OCI-LY3 (cell line): ENCODE data around the gene KIF18A.

Experiments used
- H2AFZ ChIP-seq: fragments of 200-600, 300-600 bp; shearing (Covaris generic); 2 replicates; pipeline ENCODE4 v1.6.0; 2014; ENCODE audit warnings: antibody characterized with exemption, low read depth, low read length
- H3K27ac ChIP-seq: fragments of 200-600, 300-600 bp; sonication (generic); 2 replicates; pipeline ENCODE4 v1.5.1; 2014; ENCODE audit warnings: mild to moderate bottlenecking, low read length, moderate library complexity, mixed read lengths
- H3K27me3 ChIP-seq: fragments of 200-600, 300-600 bp; sonication (generic); 2 replicates; pipeline ENCODE4 v1.6.1; 2014; ENCODE audit warnings: low read depth, low read length, mixed read lengths
- H3K36me3 ChIP-seq: fragments of 200-600, 300-600 bp; sonication (generic); replicated peaks from 2 replicates; pipeline ENCODE3; 2014; ENCODE audit warnings: low read depth, low read length, mixed read lengths
- H3K4me1 ChIP-seq: fragments of 300-600, 200-600 bp; sonication (generic); 2 replicates; pipeline ENCODE4 v1.6.1; 2014; ENCODE audit warnings: low read length, mixed read lengths
- H3K4me2 ChIP-seq: fragments of 200-600, 300-600 bp; sonication (generic); 2 replicates; pipeline ENCODE4 v1.6.1; 2014; ENCODE audit warnings: low read length, mixed read lengths
- H3K4me3 ChIP-seq: fragments of 300-600, 200-600 bp; sonication (generic); 2 replicates; pipeline ENCODE4 v1.5.1; 2014; ENCODE audit warnings: antibody characterized with exemption, mild to moderate bottlenecking, low read length, moderate library complexity
- H3K79me2 ChIP-seq: fragments of 300-600, 200-600 bp; shearing (Covaris generic); 2 replicates; pipeline ENCODE4 v1.6.1; 2014; ENCODE audit warnings: mild to moderate bottlenecking, low read length, mixed read lengths
- H3K9ac ChIP-seq: fragments of 300-600, 200-600 bp; shearing (Covaris generic); 2 replicates; pipeline ENCODE4 v1.6.0; 2014; ENCODE audit warnings: mild to moderate bottlenecking, low read length, moderate library complexity
- H3K9me3 ChIP-seq: fragments of 200-600, 300-600 bp; shearing (Covaris generic); 2 replicates; pipeline ENCODE4 v1.6.1; 2014; ENCODE audit warnings: low read length, mixed read lengths; ENCODE audit not compliant: insufficient read depth
- H4K20me1 ChIP-seq: fragments of 200-600, 300-600 bp; sonication (generic); 2 replicates; pipeline ENCODE4 v1.6.1; 2016; ENCODE audit warnings: low read length, mixed read lengths; ENCODE audit not compliant: insufficient read depth
- CTCF ChIP-seq: fragments of 200-600, 300-600 bp; sonication (generic); IDR thresholded peaks from 2 replicates; pipeline ENCODE4 v1.5.1; 2014; ENCODE audit warnings: antibody characterized with exemption, low read length, low read depth
- EZH2phosphoT487 ChIP-seq: fragments of 200-600 bp; shearing (Covaris generic); IDR thresholded peaks from 2 replicates; pipeline ENCODE4 v1.6.1; 2018; ENCODE audit warnings: antibody characterized with exemption, mixed run types, low read depth

The KIF18A gene

GRCh38 chr11:28144808-28145207 is 36.9 kb upstream of the KIF18A start:
- no peaks in the 10 kb centered on the region for H3K4me1 ChIP-seq
- H3K4me3 ChIP-seq: no peak overlapping the region
- no peak overlapping the region for H3K4me2 ChIP-seq
- H3K9me3 ChIP-seq: no peaks in the 10 kb centered on the region
- no peak for TF ChIP-seq EZH2phosphoT487
- TF ChIP-seq CTCF: no peak
- no peaks in the 10 kb centered on the region for H4K20me1 ChIP-seq
- no peaks in the 10 kb centered on the region for H3K36me3 ChIP-seq
- no peaks in the 10 kb centered on the region for H3K27me3 ChIP-seq
- no peaks in the 10 kb centered on the region for H3K79me2 ChIP-seq
- no peak overlapping the region for H3K9ac ChIP-seq
- no peak overlapping the region for H2AFZ ChIP-seq
- no peak overlapping the region for H3K27ac ChIP-seq

DNA sequence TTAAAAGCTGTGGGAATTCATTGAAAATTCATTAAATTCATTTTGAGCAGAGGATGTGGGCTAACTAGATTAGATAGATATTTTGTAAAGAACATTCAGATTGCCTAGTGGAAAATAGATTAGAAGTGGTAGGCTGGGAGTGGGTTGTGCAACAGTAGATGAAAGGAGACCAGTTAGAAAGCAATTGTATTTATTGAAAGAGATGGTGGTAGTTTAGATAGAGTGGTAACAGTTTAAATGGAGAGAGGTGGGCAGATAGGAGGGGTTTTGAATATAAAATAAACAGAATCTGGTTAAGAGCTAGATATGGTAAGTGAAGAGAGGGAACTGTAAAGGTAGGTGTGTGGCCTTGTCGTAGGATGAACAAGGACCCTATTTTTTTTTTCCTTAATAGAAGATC is 34.8 kb upstream of the KIF18A start:
- H3K4me3 ChIP-seq: no peak overlapping the region

DNA sequence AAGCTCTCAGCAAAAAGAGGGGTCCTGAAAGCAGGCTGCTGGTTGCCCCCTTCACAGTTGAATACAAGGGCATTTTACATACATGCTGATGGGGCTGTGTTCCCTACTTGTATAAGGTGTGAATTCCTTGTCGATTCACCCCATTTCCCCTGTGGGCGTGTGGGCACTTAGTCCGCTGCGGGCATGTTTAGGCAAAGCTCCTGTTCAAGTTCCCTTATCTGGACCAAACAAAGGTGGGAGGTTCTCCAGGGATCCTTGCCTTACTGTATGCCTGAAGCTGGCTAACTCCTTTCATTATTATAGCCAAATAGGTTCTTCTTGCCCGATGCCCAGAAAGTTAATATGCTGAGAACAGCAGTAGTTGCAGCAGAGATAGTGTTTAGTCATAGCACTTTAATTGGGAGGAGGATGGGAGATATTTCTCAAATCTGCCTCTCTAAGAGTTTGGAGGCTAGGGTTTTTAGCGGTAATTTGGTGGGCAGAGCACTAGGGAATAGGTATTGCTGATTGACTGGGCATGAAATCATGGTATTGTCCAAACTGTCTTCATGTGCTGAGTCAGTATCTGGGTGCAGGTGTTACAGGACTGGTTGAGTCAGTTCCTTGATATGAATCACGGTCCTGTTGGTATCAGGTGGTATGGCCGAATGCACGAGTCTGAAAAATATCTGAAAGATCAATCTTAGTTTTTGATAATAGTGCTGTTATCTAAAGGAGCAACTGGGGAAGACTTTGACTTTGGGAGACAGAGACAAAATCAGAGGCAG is 32.9 kb upstream of the KIF18A start:
- Histone ChIP-seq H3K27ac (no peak overlapping the region), H3K4me2 (no peak overlapping the region), H4K20me1 (no peaks in the 10 kb centered on the region), H2AFZ (no peak overlapping the region), H3K4me3 (no peak overlapping the region), H3K9ac (no peak overlapping the region), H3K79me2 (no peaks in the 10 kb centered on the region), H3K36me3 (peaks cover 6% of the 10 kb centered on the region), H3K4me1 (no peaks in the 10 kb centered on the region), H3K27me3 (no peaks in the 10 kb centered on the region), H3K9me3 (no peaks in the 10 kb centered on the region)
- TF ChIP-seq EZH2phosphoT487 (no peak), CTCF (no peak)

More for the DNA sequence above, 34.8 kb upstream of the KIF18A start:
- H3K36me3 ChIP-seq: no peaks in the 10 kb centered on the region
- no peak overlapping the region for H2AFZ ChIP-seq
- no peak overlapping the region for H3K27ac ChIP-seq
- H3K9me3 ChIP-seq: no peaks in the 10 kb centered on the region
- no peak overlapping the region for H3K4me2 ChIP-seq
- no peaks in the 10 kb centered on the region for H4K20me1 ChIP-seq
- H3K79me2 ChIP-seq: no peaks in the 10 kb centered on the region
- TF ChIP-seq CTCF: no peak
- TF ChIP-seq EZH2phosphoT487: no peak
- no peak overlapping the region for H3K9ac ChIP-seq
- no peaks in the 10 kb centered on the region for H3K27me3 ChIP-seq
- H3K4me1 ChIP-seq: no peaks in the 10 kb centered on the region

DNA sequence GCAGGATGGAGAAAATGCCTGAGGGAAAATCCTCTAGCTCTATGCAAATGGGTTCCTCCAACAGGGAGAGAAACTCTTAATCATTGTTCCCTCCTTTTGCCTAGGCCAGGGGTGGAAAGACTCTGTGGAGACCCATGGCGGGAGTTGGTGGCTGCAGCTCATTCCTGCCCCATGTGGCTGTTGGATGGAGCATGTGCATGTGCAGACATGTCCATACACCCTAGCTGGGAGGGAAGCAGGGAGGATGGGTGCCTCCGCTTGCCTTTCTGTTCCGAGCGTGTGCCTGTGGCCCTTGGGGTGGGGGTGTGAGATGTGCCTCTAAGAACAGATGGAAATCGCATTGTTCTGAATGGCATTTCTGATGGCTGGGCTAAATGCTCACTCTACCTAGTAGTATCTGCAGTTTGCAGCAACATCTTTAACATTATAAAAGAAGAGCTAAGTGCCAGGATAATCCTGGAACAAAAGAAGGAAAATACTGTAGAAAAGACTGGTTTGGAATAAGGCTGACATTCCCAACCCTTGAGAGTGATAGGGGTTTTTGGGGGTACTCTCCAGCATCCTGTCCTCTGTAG is 32.0 kb upstream of the KIF18A start:
- TF ChIP-seq CTCF (no peak), EZH2phosphoT487 (no peak)

More for the DNA sequence above, 32.0 kb upstream of the KIF18A start:
- Histone ChIP-seq H3K79me2 (no peaks in the 10 kb centered on the region), H3K4me3 (no peak overlapping the region), H3K36me3 (peaks cover 15% of the 10 kb centered on the region), H2AFZ (no peak overlapping the region), H3K27ac (no peak overlapping the region), H3K4me1 (no peaks in the 10 kb centered on the region), H3K9me3 (no peaks in the 10 kb centered on the region), H3K27me3 (no peaks in the 10 kb centered on the region), H3K4me2 (no peak overlapping the region), H3K9ac (no peak overlapping the region), H4K20me1 (no peaks in the 10 kb centered on the region)
